Non-pigmented ciliary epithelial cell (primary cell): ENCODE results near the gene CYTH4.
A peak's percentile ranks its signal among the peaks of the same experiment; 100 is the strongest.
"Not testable (repeated sequence)": the region's sequence is repeated elsewhere in the genome, so short reads cannot be mapped to it uniquely, and the experiment has no call there.

Experiments
- DNase-seq: peaks from one replicate; pipeline ENCODE4 v3.0.0-alpha.2; 2010; ENCODE audit warnings: low read depth

Gene CYTH4

DNA sequence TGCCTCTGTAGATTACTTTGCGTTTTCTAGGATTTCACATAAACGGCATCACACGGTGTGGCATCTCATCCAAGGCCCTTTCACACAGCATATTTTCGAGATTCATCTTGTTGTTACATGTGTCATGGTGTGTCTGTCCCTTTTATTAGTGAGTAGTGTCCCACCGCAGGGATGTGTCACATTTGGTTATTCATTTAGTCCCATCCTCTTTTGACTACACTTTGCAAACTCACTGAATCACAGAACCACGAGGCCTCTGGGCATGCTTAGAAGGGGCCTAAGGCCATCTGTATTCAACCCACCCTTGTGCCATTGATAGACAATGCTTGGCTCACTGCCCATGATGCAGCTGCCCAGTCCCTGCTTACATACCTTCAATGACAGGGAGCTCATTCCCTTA, 34.1 kb upstream of the CYTH4 start:
- DNase-seq, result no peak

DNA sequence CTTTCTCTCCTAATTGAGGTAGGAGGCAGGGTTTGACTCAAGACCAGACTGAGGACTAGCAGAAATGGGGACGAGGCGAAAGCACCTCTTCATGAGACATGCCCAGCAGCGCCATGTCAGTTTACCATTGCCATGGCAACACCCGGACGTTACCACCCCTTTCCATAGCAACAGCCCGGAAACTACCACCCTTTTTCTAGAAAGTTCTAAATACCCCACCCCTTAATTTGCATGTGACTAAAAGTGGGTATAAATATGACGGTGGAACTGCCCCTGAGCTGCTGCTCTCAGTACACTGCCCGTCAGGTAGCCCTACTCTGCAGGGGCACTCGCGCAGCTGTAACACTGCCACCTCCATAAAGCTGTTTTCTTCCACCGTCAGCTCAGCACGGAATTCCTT, 32.3 kb upstream of the CYTH4 start:
- no peak for DNase-seq

GRCh38 chr22:37251836-37252235, 30.5 kb upstream of the CYTH4 start:
- DNase-seq, result not testable (repeated sequence)

GRCh38 chr22:37253126-37253660, 29.1 kb upstream of the CYTH4 start:
- DNase-seq, result no peak

GRCh38 chr22:37254209-37254866, 28.0 kb upstream of the CYTH4 start:
- peak; percentile 42 for DNase-seq

- DNase-seq, result peak; percentile 20
Measured at GRCh38 chr22:37254867-37255233, 27.5 kb upstream of the CYTH4 start.

GRCh38 chr22:37255558-37256006, 26.7 kb upstream of the CYTH4 start:
- no peak for DNase-seq

DNA sequence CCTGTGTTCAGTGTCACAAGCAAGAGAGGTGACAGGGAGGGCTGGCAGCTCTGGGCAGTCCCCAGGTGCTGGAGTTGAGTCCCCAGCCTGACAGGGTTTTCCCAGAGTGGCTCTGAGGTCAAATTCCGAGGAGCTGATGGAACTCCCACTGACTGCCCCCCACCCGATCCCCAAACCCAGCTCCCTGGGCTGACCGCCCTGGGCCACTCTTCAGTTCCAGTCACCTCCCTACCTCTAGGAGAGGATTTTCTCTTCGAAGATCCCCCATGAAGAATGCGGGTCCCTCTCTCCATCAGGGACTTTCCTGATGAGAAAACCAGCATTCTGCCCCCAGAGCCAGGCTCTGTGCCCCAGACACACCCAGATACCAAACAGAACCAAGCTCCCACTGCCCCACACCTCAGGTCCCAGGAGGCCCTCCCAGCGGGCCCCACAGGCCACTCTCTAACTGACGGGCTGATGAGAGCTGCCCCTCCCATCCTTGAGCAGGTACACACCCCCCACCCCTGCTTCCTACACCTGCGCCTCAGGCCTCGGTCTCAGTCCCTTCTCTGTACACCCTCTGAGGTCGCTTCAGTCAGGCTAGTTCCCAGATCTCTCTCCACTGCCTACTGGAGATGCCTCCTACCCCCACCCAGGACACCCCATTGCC, 26.1 kb upstream of the CYTH4 start:
- DNase-seq, result no peak

- no peak for DNase-seq
Measured at GRCh38 chr22:37258005-37258752, 24.1 kb upstream of the CYTH4 start.

DNA sequence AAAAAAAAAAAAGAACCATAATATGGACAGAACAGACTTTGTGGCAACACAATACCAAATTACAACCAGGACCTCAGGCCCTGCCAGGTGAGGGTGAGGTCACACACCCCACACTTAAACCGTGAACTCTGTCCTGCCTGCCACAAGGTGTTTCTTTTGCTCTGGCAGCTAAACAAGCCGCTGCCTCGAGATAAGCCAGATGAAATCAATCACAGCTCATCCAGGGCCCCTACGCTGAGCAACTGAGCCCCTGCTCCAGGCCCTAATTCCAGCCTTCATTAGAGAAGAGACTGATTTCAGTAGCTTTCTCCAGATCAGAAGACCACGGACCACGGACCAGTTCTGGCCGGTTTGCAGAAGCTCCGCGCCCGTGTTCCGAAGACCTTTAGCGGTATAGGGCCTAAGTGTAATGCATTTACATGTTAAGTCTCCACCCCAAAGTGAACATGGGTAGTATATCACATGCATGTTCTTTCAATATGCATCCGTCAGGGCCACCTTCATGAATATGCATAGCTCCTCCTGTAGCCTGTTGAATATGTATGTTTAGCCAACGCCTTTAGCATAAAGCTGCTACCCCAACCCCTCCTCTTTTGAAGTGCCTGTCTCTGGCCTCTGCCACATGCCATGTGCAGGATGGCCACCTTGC, 23.4 kb upstream of the CYTH4 start:
- no peak for DNase-seq

GRCh38 chr22:37259540-37260029, 22.7 kb upstream of the CYTH4 start:
- DNase-seq, result no peak

DNA sequence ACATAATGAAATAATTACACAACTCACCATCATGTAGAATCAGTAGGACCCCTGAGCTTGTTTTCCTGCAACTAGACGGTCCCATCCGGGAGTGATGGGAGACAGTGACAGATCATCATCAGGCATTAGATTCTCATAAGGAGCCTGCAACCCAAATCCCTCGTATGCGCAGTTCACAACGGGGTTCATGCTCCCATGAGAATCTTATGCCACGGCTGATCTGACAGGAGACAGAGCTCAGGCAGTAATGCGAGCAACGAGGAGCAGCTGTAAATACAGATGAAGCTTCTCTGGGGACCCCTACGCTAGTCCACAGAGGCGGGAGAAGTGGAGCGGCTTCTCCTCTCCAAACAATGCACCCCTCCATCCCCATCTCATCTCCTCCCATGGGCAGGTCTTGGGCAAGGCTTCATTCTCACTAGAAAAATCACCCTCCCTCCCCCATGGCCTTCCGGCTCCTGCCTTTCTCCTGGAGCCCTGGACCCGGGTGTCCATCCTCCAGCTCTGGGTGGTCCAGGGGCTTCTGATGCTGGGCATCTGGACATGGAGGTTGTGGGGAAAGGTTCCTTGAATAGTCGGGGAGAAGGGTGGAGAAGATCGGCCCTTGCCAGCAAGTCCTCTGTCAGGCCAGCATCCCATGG, 22.0 kb upstream of the CYTH4 start:
- DNase-seq, result no peak

DNA sequence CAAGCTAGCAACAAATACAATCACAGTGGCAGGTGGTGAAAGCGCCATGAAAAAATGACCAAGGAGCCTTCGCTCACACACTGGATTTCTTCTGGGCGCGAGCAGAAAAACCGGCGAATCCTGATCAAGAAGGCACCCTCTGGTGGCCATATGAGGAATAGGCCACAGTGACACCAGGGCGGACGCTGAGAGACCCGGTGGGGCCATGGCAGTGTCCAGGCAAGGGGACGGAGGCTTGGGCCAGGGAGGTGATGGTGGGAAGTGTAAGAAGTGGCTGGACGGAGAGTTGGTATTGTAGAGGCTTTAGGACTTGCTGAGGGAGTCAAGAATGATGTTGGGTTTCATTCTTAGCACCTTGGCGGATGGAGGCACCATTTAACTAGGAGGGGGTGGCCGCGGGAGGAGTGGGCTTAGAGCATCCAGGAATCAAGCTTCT, 21.4 kb upstream of the CYTH4 start:
- DNase-seq, result no peak

GRCh38 chr22:37262346-37262745, 20.0 kb upstream of the CYTH4 start:
- DNase-seq, result no peak

- no peak for DNase-seq
Measured at GRCh38 chr22:37263966-37264887, 18.1 kb upstream of the CYTH4 start.

- no peak for DNase-seq
Measured at GRCh38 chr22:37266581-37267134, 15.7 kb upstream of the CYTH4 start.

DNA sequence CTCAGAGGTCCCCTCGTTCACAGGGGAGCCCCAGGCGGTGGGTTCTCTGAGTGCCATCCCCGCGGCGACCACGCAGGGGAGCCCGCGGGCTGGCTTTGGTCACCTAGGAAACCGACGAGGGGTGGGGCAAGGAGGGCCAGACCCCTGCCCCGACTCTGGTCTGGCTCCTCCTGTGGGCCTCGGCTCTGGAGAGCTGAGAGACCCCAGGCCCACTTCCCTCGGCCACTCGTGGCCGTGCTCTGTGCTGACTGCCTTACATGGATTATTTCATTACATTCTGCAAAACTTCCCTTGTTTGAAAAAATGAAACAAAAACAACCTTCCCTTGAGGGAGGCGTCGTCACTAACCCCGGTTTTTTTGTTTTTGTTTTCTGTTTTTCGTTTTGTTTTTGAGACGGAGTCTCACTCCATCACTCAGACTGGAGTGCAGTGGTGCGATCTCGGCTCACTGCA, 15.1 kb upstream of the CYTH4 start:
- DNase-seq, result no peak

DNA sequence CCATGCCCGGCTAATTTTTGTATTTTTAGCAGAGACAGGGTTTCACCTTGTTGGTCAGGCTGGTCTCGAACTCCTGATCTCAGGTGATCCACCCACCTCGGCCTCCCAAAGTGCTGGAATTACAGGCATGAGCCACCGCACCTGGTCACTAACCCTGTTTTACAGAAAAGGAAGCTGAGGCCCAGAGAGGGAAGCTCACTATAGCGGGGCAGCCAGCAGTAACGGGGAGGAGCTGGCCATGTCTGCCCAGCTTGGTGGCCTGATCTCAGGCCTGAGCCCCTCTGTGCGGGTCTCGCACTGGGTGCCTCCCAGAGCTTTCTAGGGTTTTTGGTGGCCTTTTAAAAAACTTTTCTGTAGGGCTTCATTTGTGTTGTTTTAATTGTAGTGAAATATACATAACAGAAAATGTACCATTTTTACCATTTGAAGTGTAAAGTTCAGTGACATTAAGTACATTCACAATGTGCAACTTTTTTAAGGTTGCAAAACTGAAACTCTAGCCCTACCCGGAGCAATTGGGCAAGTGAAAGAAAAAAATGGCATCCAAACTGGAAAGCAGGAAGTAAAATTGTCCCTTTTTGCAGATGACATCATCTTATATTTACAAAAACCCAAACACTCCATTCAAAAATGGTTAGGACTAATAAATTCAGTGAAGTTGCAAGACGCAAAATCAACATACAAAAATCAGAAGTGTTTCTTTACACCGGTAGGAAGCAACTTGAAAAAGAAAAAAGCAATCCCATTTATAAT, 14.5 kb upstream of the CYTH4 start:
- no peak for DNase-seq

DNA sequence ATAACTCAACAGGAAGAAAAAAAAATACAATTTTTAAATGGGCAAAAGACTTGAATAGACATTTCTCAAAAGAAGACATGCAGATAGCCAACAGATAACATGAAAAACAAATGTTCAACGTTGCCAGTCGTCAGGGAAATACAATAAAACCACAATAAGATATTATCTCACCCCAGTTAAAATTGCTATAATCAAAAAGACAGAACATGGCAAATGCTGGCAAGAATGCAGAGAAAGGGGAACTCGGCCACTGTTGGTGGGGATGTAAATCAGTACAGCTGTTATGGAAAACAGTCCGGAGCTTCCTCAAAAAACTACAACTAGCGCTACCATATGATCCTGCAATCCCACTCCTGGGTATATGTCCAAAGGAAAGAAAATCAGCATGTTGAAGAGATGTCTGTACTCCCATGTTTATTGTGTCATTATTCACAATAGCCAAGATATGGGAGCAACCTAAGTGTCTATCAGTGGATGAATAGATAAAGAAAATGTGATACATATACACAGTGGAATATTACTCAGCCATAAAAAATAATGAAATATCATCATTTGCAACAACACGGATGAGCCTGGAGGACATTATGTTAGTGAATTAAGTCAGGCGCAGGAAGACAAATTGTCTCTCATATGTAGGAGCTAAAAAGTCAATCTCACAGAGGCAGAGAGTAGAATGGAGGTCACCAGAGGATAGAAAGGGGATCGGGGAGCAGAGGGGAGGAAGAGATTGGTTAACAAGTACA, 12.2 kb upstream of the CYTH4 start:
- no peak for DNase-seq
